WTC11 (cell line): ENCODE data around the gene PIGQ. TPM values are rescaled to one million over a fixed set of nuclear protein-coding genes. Genes with fewer than 3 reads are reported as not detected.

Source experiments
- AR ChIP-seq: fragments of 250-450 bp; sonication (Bioruptor Pico); IDR thresholded peaks from 2 replicates; pipeline ENCODE4 v1.9.0; 2021; ENCODE audit warnings: mild to moderate bottlenecking
- CBFB ChIP-seq: sonication (generic); formaldehyde crosslinking; IDR thresholded peaks from 2 replicates; pipeline ENCODE4 v1.8.1; 2022; ENCODE audit warnings: mild to moderate bottlenecking, low read depth, missing genetic modification reagents
- CDX4 ChIP-seq: fragments of 250-450 bp; sonication (Bioruptor Pico); IDR thresholded peaks from 2 replicates; pipeline ENCODE4 v1.9.0; 2021; ENCODE audit warnings: moderate library complexity, mild to moderate bottlenecking, inconsistent platforms, borderline replicate concordance
- CREM ChIP-seq: sonication (generic); formaldehyde crosslinking; IDR thresholded peaks from 2 replicates; pipeline ENCODE4 v1.8.1; 2022; ENCODE audit warnings: mild to moderate bottlenecking, missing genetic modification reagents, moderate library complexity
- CTCF ChIP-seq: fragments of 200-600 bp; IDR thresholded peaks from 2 replicates; pipeline ENCODE4 v1.8.0; 2022; ENCODE audit warnings: antibody characterized with exemption
- FOXJ3 ChIP-seq: sonication (generic); formaldehyde crosslinking; IDR thresholded peaks from 2 replicates; pipeline ENCODE4 v1.9.0; 2021; ENCODE audit warnings: missing genetic modification reagents, mild to moderate bottlenecking, borderline replicate concordance
- JAZF1 ChIP-seq: fragments of 250-450 bp; sonication (Bioruptor Pico); IDR thresholded peaks from 2 replicates; pipeline ENCODE4 v1.9.0; 2021; ENCODE audit warnings: moderate library complexity, mild to moderate bottlenecking, inconsistent platforms
- KAT7 ChIP-seq: sonication (generic); formaldehyde crosslinking; IDR thresholded peaks from 2 replicates; pipeline ENCODE4 v1.8.1; 2023; ENCODE audit warnings: missing genetic modification reagents, mild to moderate bottlenecking, borderline replicate concordance
- NFATC4 ChIP-seq: fragments of 250-450 bp; sonication (Bioruptor Pico); IDR thresholded peaks from 2 replicates; pipeline ENCODE4 v1.9.0; 2021; ENCODE audit warnings: mild to moderate bottlenecking
- NFYB ChIP-seq: sonication (generic); formaldehyde crosslinking; conservative IDR thresholded peaks from 2 replicates; pipeline ENCODE4 v1.8.0; 2022; ENCODE audit warnings: low read depth, missing genetic modification reagents
- TCF7 ChIP-seq: sonication (generic); formaldehyde crosslinking; IDR thresholded peaks from 2 replicates; pipeline ENCODE4 v1.8.0; 2022; ENCODE audit warnings: mild to moderate bottlenecking, low read depth, missing genetic modification reagents, moderate library complexity
- USF1 ChIP-seq: sonication (generic); formaldehyde crosslinking; IDR thresholded peaks from 2 replicates; pipeline ENCODE4 v1.8.0; 2022; ENCODE audit warnings: mild to moderate bottlenecking, missing genetic modification reagents
- ZNF232 ChIP-seq: sonication (generic); formaldehyde crosslinking; IDR thresholded peaks from 2 replicates; pipeline ENCODE4 v1.8.0; 2022; ENCODE audit warnings: mild to moderate bottlenecking, missing genetic modification reagents
- ZNF425 ChIP-seq: fragments of 250-450 bp; sonication (Bioruptor Pico); conservative IDR thresholded peaks from 2 replicates; pipeline ENCODE4 v1.9.0; 2021; ENCODE audit warnings: mild to moderate bottlenecking
- ZNF532 ChIP-seq: fragments of 250-450 bp; sonication (Bioruptor Pico); IDR thresholded peaks from 2 replicates; pipeline ENCODE4 v1.9.0; 2021; ENCODE audit warnings: mild to moderate bottlenecking, borderline replicate concordance
- total RNA-seq: library from RNA; stranded (reverse); gene quantifications from 3 replicates; pipeline ENCODE4 v1.2.3, GENCODE V29; 2021

PIGQ gene
- total RNA-seq, 1 experiment from 2014 or later = 63.7 TPM

- no peak for TF ChIP-seq ZNF425 (CRISPR knock-in tag)
- no peak for TF ChIP-seq CBFB
- no peak for TF ChIP-seq AR (CRISPR knock-in tag)
- no peak for TF ChIP-seq USF1 (CRISPR knock-in tag)
- no peak for TF ChIP-seq FOXJ3 (CRISPR knock-in tag)
- TF ChIP-seq KAT7 = no peak
- no peak for TF ChIP-seq TCF7 (CRISPR knock-in tag)
- TF ChIP-seq CTCF = no peak
- no peak for TF ChIP-seq NFATC4 (CRISPR knock-in tag)
- TF ChIP-seq NFYB (CRISPR knock-in tag) = no peak
- TF ChIP-seq CDX4 = no peak
- no peak for TF ChIP-seq JAZF1
- TF ChIP-seq ZNF232 (CRISPR knock-in tag) = no peak
- no peak for TF ChIP-seq CREM (CRISPR knock-in tag)
- TF ChIP-seq ZNF532 (CRISPR knock-in tag) = no peak
These were observed 26.4 kb downstream of the PIGQ start (continued) for GRCh38 chr16:595942-596735.
